Hematopoietic multipotent progenitor cell treated with erythropoietin and hydrocortisone succinate and interleukin-3 and kit ligand, for 4 days (in vitro differentiated cells): ENCODE data around the gene SND1.
A peak's percentile ranks its signal among the peaks of the same experiment; 100 is the strongest.

Experiments
- DNase-seq: peaks from one replicate; pipeline ENCODE4 v3.0.0-alpha.2; 2015

Gene SND1

GRCh38 chr7:127840226-127840951 lies 188.4 kb downstream of the SND1 start:
- DNase-seq: no peak

DNA sequence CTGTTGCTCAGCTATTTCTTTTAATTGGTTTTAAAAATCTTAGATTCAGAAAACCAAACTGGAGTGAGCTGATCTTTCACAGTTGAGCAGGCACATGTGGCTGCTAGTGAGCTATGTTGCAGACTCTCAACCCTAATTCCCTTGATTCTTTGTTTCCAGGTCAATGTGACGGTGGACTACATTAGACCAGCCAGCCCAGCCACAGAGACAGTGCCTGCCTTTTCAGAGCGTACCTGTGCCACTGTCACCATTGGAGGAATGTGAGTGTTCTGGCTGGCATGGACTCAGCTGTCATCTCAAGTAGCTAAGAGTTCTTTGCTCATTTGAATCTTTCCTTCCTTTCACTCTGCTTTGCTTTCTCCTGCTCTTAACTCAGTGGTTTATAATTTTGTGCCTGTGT lies 192.2 kb downstream of the SND1 start:
- no peak for DNase-seq

GRCh38 chr7:127844707-127845331 lies 192.8 kb downstream of the SND1 start:
- DNase-seq: peak; percentile 60

DNA sequence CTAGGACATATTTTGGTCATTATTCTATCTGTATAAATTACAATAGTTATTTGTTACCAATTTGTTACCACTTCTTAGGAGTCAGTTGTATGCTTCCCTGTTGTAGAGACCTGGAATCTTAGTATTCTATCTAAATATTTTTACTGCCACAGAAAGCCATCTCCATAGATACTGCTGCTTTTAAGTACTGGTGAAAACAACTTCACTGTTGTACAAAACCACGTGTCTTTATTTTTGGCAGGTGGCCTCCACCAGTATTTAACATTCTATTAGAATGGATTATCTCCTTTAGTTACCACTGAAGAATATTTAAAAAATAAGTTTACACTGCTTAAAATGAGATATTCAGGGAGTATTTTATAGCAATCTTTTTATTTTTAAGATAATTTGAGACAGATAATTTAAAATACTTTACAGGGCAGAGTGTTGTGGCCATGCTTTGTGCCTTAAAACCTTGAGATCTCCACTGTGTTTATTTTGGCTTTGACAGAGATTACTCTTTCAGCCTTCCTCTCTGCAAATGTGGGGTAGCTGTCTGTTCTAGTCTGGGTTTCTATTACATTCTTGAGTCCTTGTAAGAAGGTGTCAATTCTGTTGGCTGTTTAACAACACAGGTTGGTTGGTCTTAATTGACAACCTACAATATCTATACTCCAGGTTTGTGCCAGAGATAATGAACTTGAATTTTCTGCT lies 193.7 kb downstream of the SND1 start:
- DNase-seq: no peak

DNA sequence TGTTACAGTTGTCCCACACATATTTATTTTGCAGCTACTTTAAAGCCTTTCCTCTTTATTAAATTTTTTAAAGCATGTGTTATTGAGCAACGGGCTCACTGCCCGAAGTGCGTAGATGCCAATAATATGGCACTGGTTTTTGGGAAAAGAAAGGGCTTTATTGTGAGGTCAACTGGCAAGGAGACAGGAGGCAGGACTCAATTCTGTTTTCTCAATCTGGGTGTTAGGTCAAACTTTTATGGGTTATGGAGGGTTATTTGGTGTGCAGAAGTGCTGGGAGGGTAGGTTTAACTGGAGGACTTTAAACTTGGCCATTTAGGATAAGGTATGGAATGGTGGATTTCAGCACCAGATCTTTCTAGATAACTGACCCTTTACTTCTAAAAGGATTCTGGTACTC lies 195.6 kb downstream of the SND1 start:
- DNase-seq: no peak

DNA sequence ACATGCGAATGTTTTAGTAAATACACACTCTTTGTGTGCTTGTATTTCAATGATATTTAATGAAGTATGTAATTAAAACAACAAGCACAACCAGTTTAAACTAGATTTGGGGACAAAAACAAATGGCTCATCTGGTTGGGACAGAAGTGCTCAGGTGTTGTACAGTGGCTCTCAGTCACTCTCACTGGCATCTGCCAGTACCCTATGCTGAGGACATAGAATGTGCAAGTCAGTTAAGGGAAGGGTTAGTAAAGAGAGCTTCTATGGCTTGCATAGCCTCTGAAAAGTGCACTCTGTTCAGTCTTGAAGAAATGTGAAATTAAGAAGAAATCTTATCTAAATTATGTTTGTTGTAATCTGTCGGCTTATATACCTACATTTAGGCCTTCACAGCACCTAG lies 196.2 kb downstream of the SND1 start:
- no peak for DNase-seq

GRCh38 chr7:127850195-127850594 lies 198.2 kb downstream of the SND1 start:
- no peak for DNase-seq

GRCh38 chr7:127854383-127854782 lies 202.4 kb downstream of the SND1 start:
- no peak for DNase-seq

GRCh38 chr7:127857464-127857841 lies 205.5 kb downstream of the SND1 start:
- no peak for DNase-seq

GRCh38 chr7:127858091-127858914 lies 206.3 kb downstream of the SND1 start:
- DNase-seq: no peak

GRCh38 chr7:127858915-127859189 lies 206.9 kb downstream of the SND1 start:
- no peak for DNase-seq

- no peak for DNase-seq
Measured at GRCh38 chr7:127859330-127859729, 207.3 kb downstream of the SND1 start.

DNA sequence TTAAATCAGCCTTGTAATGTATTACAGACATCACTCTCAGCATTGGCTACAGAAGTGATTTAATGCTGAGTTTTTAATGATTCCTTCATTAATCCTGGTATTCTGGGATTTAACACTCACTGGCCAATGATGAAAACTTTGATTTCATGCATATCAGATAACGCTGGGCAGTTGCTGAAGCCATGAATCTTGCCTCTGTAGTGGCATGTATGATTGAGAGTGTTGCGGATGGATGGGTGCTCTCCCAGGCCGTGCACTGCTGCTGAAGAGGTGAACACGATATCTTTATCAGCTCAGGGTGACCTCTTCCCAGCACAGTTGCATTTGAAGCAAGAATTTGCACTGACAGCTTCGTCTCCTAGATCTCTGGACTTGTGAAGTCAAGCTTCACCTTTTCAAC lies 210.5 kb downstream of the SND1 start:
- DNase-seq: no peak

DNA sequence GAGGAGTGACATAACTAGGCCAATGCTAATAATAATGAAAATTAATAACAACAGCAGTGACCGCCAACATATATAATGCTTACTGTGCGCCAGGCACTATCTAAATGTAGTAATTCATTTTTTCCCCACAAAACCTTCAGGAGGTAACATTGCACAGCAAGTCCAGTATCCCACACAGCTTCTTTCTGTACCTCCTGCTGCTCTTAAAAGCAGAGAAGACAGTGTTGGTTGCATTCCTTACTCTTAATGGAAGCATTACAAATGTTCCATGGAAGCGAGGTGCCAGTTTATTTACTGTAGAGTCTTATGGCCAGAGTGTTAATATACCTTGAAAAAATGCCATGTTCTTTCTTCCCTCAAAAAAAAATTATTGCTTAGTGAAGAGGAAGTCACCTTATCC lies 211.1 kb downstream of the SND1 start:
- DNase-seq: no peak

- DNase-seq: no peak
Measured at GRCh38 chr7:127865466-127865865, 213.5 kb downstream of the SND1 start.

GRCh38 chr7:127870231-127870907 lies 218.4 kb downstream of the SND1 start:
- no peak for DNase-seq

DNA sequence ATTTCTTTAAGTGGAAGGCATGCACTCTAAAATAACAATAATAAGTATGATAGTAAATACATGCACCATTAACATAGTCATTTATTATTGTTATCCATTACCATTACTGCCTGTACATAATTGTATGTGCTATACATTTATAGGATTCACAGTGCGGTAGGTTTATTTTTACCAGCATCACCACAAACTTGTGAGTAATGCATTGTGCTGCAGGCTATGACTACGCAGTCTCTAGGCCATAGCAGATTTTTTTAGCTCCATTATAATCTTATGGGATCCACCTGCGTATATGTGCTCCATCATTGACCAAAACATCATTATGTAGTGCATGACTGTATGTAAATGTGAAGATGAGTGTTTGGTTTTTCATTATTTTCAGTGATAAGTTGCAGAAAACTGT lies 219.2 kb downstream of the SND1 start:
- DNase-seq: no peak

DNA sequence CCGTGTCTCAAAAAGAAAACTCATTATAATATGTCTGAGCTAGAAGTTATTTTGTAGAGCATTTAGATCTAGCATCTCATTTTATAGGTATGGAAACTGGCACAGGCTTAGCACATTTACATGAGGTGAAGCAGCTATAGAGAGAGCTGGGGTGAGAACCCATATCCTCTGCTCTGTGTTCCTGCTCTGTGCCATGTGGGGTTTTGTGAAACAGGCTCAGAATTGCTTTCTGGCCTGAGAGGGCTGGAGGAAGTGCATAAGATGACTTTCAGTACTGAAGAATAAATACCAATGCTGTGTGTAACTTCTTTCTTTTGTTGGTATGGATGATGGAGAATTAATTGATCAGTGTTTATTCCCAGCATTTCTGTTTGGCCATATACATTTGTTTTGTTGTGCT lies 220.1 kb downstream of the SND1 start:
- DNase-seq: no peak

- DNase-seq: no peak
Measured at GRCh38 chr7:127873151-127873550, 221.2 kb downstream of the SND1 start.

- no peak for DNase-seq
Measured at GRCh38 chr7:127873715-127874636, 222.0 kb downstream of the SND1 start.

DNA sequence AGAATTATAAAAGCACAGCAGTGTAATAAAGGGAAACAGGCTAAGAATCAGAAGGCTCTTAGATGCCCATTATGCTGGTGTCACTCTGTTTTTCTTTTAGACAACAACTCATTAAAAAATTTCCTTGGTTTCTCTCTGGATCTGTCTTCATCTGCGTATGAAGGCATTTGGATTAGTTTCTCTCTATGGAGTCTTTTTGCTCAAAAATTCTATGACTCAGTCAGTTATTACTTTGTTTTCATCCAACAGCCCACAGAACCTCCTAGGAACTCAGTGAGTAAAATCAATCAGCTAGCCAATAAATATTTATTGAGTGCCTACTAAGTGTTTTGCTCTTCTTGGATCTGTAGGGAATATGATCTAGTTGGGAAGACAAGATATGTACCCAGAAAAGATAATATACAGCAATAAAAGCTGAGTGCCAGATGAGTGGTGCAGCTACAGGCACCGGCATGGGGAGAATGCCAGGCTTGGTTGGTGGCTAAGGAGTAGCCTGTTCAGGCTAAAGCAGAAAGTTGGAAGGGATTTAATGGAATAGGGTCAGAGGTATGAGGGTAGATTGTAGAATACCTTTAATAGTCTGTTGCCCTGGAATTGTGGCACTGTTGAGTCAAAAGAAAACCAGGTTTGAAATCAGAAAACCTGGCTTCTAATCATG lies 223.1 kb downstream of the SND1 start:
- no peak for DNase-seq
